GM18519 (cell line): ENCODE measurements around the gene NMRAL1.

ENCODE experiments used
- ATAC-seq: cut with Tn5 transposase; IDR thresholded peaks from one replicate; pipeline ENCODE4 v1.9.1; 2021; ENCODE audit warnings: mild to moderate bottlenecking, moderate library complexity; ENCODE audit not compliant: unreplicated experiment, low FRiP score

Gene NMRAL1

GRCh38 chr16:4468972-4469371, 5.5 kb downstream of the NMRAL1 start:
- no peak for ATAC-seq

GRCh38 chr16:4467916-4468315, 6.5 kb downstream of the NMRAL1 start:
- ATAC-seq = no peak

- ATAC-seq = no peak
These were observed 8.2 kb downstream of the NMRAL1 start for GRCh38 chr16:4465977-4466779.

GRCh38 chr16:4463522-4464163, 10.8 kb downstream of the NMRAL1 start:
- ATAC-seq = no peak

- no peak for ATAC-seq
These were observed 13.0 kb downstream of the NMRAL1 start for GRCh38 chr16:4461250-4462085.

GRCh38 chr16:4460936-4461249, 13.5 kb downstream of the NMRAL1 start:
- no peak for ATAC-seq

GRCh38 chr16:4455951-4456350, 18.5 kb downstream of the NMRAL1 start:
- ATAC-seq = no peak

GRCh38 chr16:4455081-4455480, 19.3 kb downstream of the NMRAL1 start:
- no peak for ATAC-seq

- no peak for ATAC-seq
These were observed 19.8 kb downstream of the NMRAL1 start for GRCh38 chr16:4454623-4455022.

- no peak for ATAC-seq
These were observed 21.8 kb downstream of the NMRAL1 start for GRCh38 chr16:4452674-4453073.

- ATAC-seq = no peak
These were observed 23.4 kb downstream of the NMRAL1 start for GRCh38 chr16:4450931-4451519.

- no peak for ATAC-seq
These were observed 24.0 kb downstream of the NMRAL1 start for GRCh38 chr16:4450430-4450829.

- no peak for ATAC-seq
These were observed 30.4 kb downstream of the NMRAL1 start for GRCh38 chr16:4443986-4444385.

GRCh38 chr16:4443271-4443670, 31.2 kb downstream of the NMRAL1 start:
- no peak for ATAC-seq

- ATAC-seq = no peak
These were observed 32.1 kb downstream of the NMRAL1 start for GRCh38 chr16:4442371-4442770.

GRCh38 chr16:4437366-4437765, 37.1 kb downstream of the NMRAL1 start:
- no peak for ATAC-seq

GRCh38 chr16:4435337-4436067, 38.9 kb downstream of the NMRAL1 start:
- no peak for ATAC-seq

GRCh38 chr16:4433914-4434787, 40.3 kb downstream of the NMRAL1 start:
- no peak for ATAC-seq

- no peak for ATAC-seq
These were observed 41.2 kb downstream of the NMRAL1 start for GRCh38 chr16:4433228-4433627.
